ENCODE results near the gene PRKACA.

DNA sequence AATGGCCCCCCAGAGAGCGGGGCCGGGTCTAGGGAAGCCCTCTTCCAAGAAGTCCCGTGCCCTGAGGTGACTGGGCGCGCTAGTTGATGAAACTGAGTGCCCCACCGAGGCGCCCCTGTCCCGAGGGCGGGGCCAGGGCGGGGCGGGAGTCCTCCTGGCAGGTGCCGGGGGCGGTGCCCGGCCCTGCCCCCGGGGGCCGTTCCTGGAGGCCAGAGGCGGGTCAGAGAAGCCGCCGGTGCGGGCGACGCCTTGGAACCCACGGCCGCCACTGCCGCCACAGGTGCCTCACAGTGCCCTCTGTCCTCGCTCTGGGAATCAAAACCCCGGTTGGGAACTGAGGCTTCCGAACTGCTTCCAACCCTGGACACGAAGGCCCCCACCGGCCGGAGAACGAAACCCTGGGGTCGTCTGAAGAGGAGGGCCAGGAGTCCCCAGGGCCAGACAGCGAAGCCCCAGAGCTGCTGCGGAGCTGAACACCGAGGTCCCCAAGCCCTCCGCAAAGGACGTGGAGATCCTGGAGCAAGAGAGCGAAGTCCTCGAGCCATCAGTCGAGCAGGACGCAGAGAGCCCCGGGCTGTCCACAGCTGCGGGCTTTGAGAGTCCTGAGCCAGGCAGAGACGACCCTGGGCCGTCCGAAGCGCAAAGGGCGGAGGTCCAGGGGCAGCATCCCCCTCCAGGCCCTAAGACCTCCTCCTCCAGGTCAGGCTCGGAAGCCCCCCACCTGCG, 44.9 kb downstream of the PRKACA start, which contains the start of gene MISP3:
- TF ChIP-seq, protein P1, sequence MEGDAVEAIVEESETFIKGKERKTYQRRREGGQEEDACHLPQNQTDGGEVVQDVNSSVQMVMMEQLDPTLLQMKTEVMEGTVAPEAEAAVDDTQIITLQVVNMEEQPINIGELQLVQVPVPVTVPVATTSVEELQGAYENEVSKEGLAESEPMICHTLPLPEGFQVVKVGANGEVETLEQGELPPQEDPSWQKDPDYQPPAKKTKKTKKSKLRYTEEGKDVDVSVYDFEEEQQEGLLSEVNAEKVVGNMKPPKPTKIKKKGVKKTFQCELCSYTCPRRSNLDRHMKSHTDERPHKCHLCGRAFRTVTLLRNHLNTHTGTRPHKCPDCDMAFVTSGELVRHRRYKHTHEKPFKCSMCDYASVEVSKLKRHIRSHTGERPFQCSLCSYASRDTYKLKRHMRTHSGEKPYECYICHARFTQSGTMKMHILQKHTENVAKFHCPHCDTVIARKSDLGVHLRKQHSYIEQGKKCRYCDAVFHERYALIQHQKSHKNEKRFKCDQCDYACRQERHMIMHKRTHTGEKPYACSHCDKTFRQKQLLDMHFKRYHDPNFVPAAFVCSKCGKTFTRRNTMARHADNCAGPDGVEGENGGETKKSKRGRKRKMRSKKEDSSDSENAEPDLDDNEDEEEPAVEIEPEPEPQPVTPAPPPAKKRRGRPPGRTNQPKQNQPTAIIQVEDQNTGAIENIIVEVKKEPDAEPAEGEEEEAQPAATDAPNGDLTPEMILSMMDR (conservative IDR thresholded peaks at IDR 0.05; ENCODE audit: low read length) = no peak
- TF ChIP-seq EZH2phosphoT487 (IDR thresholded peaks at IDR 0.05; ENCODE audit: borderline replicate concordance, low read depth, low read length) = no peak

All from OCI-LY7 (cell line).